Endothelial cell of umbilical vein (primary cell): Measurements from ENCODE around the gene ARMC8. TPM values are rescaled to one million over a fixed set of nuclear protein-coding genes. Genes with fewer than 3 reads are reported as not detected.
A peak's percentile ranks its signal among the peaks of the same experiment; 100 is the strongest.

Experiments used
- BruUV-seq: library from RNA; stranded (reverse); fragments of 400-500 nt; replicated peaks from 2 replicates; lab custom pipeline; 2021; lab: Mats Ljungman, UMichigan
- CTCF ChIA-PET: fragments of 300-600, 350-600 bp; sonication (Branson Sonifier 250); formaldehyde crosslinking; loops from one replicate; lab custom pipeline; 2021; ENCODE audit warnings: antibody characterized with exemption, inconsistent platforms; lab: Charles Lee
- POLR2A ChIA-PET: fragments of 300-600, 350-600 bp; sonication (Branson Sonifier 250); formaldehyde crosslinking; loops from one replicate; lab custom pipeline; 2021; ENCODE audit warnings: antibody characterized with exemption, inconsistent platforms; lab: Charles Lee
- DNase-seq: peaks from one replicate; pipeline ENCODE4 v3.0.0-alpha.2; 2011; ENCODE audit warnings: low read depth, low spot score
- FAIRE-seq: peaks from 2 replicates; lab custom pipeline; 2011; peaks lifted over from hg19 to GRCh38; lab: Jason Lieb, UNC
- H2AFZ ChIP-seq: 2 replicates; pipeline ENCODE4 v1.6.0; 2012; ENCODE audit warnings: low read depth, low read length, control low read depth, inconsistent platforms
- H3K27ac ChIP-seq: 2 replicates; pipeline ENCODE4 v1.5.1; 2011; ENCODE audit warnings: low read depth, mild to moderate bottlenecking, control low read depth, low read length, moderate library complexity; ENCODE audit not compliant: insufficient read depth
- H3K27me3 ChIP-seq, 2 experiments: 2 replicates each; pipeline versions ENCODE4 v1.6.0 to v1.6.1; 2011; ENCODE audit warnings: low read length in 2 of 2, mixed read lengths in 1 of 2; ENCODE audit not compliant: control insufficient read depth in 2 of 2, insufficient read depth in 2 of 2
- H3K36me3 ChIP-seq, 2 experiments: 2 replicates in 1 of 2; 3 replicates in 1 of 2; pipeline ENCODE4 v1.5.1; 2011; ENCODE audit warnings: low read length in 2 of 2, mild to moderate bottlenecking in 1 of 2, moderate library complexity in 1 of 2; ENCODE audit not compliant: control insufficient read depth in 2 of 2, insufficient read depth in 2 of 2; ENCODE audit errors: extremely low read depth in 1 of 2
- H3K4me1 ChIP-seq: 3 replicates; pipeline ENCODE4 v1.5.1; 2011; ENCODE audit warnings: mild to moderate bottlenecking, low read length; ENCODE audit not compliant: control insufficient read depth, insufficient read depth; ENCODE audit errors: extremely low read depth
- H3K4me2 ChIP-seq: 2 replicates; pipeline ENCODE4 v1.6.1; 2011; ENCODE audit warnings: low read length, control low read depth, mixed read lengths; ENCODE audit not compliant: insufficient read depth
- H3K4me3 ChIP-seq, 3 experiments: fragments of 200-600 bp in 1 of 3; sonication (generic), shearing (Covaris generic) in 1 of 3; replicated peaks in 1 of 3; 2 replicates each; pipeline ENCODE4 v1.5.1; 2011 to 2016; ENCODE audit warnings: control low read depth in 3 of 3, low read length in 3 of 3, mild to moderate bottlenecking in 2 of 3, inconsistent platforms in 1 of 3, low read depth in 1 of 3, moderate library complexity in 1 of 3; ENCODE audit not compliant: insufficient read depth in 1 of 3
- H3K79me2 ChIP-seq: 2 replicates; pipeline ENCODE4 v1.6.0; 2012; ENCODE audit warnings: low read length, inconsistent platforms; ENCODE audit not compliant: control insufficient read depth, insufficient read depth
- H3K9ac ChIP-seq: replicated peaks from 2 replicates; pipeline ENCODE3; 2011; ENCODE audit warnings: low read length, control low read depth; ENCODE audit not compliant: insufficient read depth; ENCODE audit errors: extremely low read depth
- H3K9me1 ChIP-seq: replicated peaks from 3 replicates; pipeline ENCODE4 v1.6.0; 2011; ENCODE audit warnings: mild to moderate bottlenecking, low read length; ENCODE audit not compliant: control insufficient read depth, insufficient read depth; ENCODE audit errors: extremely low read depth
- H3K9me3 ChIP-seq: replicated peaks from 2 replicates; pipeline ENCODE4 v1.5.1; 2012; ENCODE audit warnings: low read length, inconsistent platforms; ENCODE audit not compliant: control insufficient read depth, insufficient read depth
- H4K20me1 ChIP-seq: replicated peaks from 2 replicates; pipeline ENCODE3; 2011; ENCODE audit warnings: mild to moderate bottlenecking, low read length; ENCODE audit not compliant: control insufficient read depth, insufficient read depth; ENCODE audit errors: extremely low read depth
- CTCF ChIP-seq, 2 donors: IDR thresholded peaks; 1 replicate in 1 of 2; 2 replicates in 1 of 2; pipeline ENCODE4 v1.5.1; 2011; ENCODE audit warnings: low read length in 2 of 2, mild to moderate bottlenecking in 2 of 2, moderate library complexity in 2 of 2, control low read depth in 1 of 2, inconsistent platforms in 1 of 2, low read depth in 1 of 2; ENCODE audit not compliant: insufficient read depth in 1 of 2; ENCODE audit errors: extremely low read depth in 1 of 2
- JUN ChIP-seq: IDR thresholded peaks from 2 replicates; pipeline ENCODE4 v1.6.1; 2011; ENCODE audit warnings: borderline replicate concordance, low read depth; ENCODE audit not compliant: insufficient read length, insufficient read depth
- MYC ChIP-seq: IDR thresholded peaks from one replicate; pipeline ENCODE4 v1.6.1; 2011; ENCODE audit warnings: mild to moderate bottlenecking, low read depth, low read length
- POLR2AphosphoS5 ChIP-seq: IDR thresholded peaks from 2 replicates; pipeline ENCODE4 v1.6.1; 2012; ENCODE audit warnings: low read depth, mild to moderate bottlenecking, control low read depth, low read length, moderate library complexity; ENCODE audit not compliant: insufficient read depth
- dilution Hi-C: fragments of 300-500 bp; cut with MboI; formaldehyde crosslinking; loops from one replicate; pipeline ENCODE4 v1.15.0; 2019; ENCODE audit warnings: low sequenced_read_pairs; ENCODE audit not compliant: extremely low pct_ligation_motif_present
- intact Hi-C: fragments of 100-400 bp; cut with micrococcal nuclease; formaldehyde crosslinking; loops from one replicate; pipeline ENCODE4 v1.10.0; 2022
- polyA plus RNA-seq, 4 experiments: library from polyadenylated mRNA; depleted of rRNA in 3 of 4; stranded (reverse) in 3 of 4; unstranded in 1 of 4; fragments of >200 nt; gene quantifications; 2 replicates each; pipeline versions ENCODE4 v1.2.1 to v1.2.3, GENCODE V29; 2011 to 2012; ENCODE audit warnings: missing spikeins in 1 of 4
- total RNA-seq: library from RNA; stranded (reverse); gene quantifications from 2 replicates; pipeline ENCODE4 v1.2.3, GENCODE V29; 2021

Gene ARMC8
- total and polyA plus RNA-seq, 2 donors (not counting 3 experiments of a cell fraction or from before 2014, with no cell fraction given): 39.6 to 46.0 TPM

- dilution Hi-C loops (no loop called here), intact Hi-C loops (no loop called here)
- H3K27ac ChIP-seq: no peak overlapping the region
- H3K4me2 ChIP-seq: no peak overlapping the region
- H3K79me2 ChIP-seq: peaks cover 45% of the 10 kb centered on the region
- H3K9me1 ChIP-seq: no peaks in the 10 kb centered on the region
- no peaks in the 10 kb centered on the region for H3K27me3 ChIP-seq
- no peak overlapping the region for H3K9ac ChIP-seq
- no peak overlapping the region for H3K4me3 ChIP-seq
- H3K36me3 ChIP-seq: peaks cover 7 to 12% of the 10 kb centered on the region in 2 experiments
- H3K4me1 ChIP-seq: peaks cover 35% of the 10 kb centered on the region
- DNase-seq (no peak), FAIRE-seq (peak; percentile 37)
- CTCF ChIA-PET: interaction anchor here (0.9 to 1.5 kb wide), 3 partner anchors 10 to 41 kb away, joined by 3 to 4 read pairs (median 3); no protein-coding TSS in a partner anchor
- peaks cover 13% of the 10 kb centered on the region for H4K20me1 ChIP-seq
- no peak overlapping the region for H2AFZ ChIP-seq
- POLR2A ChIA-PET: no interaction called here
- TF ChIP-seq CTCF (IDR thresholded peaks at IDR 0.05; ENCODE audit: extremely low read depth in 1 of 2, insufficient read depth in 1 of 2, low read depth in 1 of 2, low read length in 2 of 2) (no peak), MYC (no peak), POLR2AphosphoS5 (no peak), JUN (no peak)
- H3K9me3 ChIP-seq: no peaks in the 10 kb centered on the region
- no TSS peak for BruUV-seq
These were observed 33.7 kb downstream of the ARMC8 start for GRCh38 chr3:138220788-138221187.
